H9 (cell line): Measurements from ENCODE around the gene GNA12. TPM values are rescaled to one million over a fixed set of nuclear protein-coding genes. Genes with fewer than 3 reads are reported as not detected.

Experiments used
- DNase-seq: peaks from one replicate; pipeline ENCODE4 v3.0.0-alpha.2; 2017
- H2AFZ ChIP-seq: one replicate; pipeline ENCODE4 v1.6.1; 2013; ENCODE audit warnings: mild to moderate bottlenecking, low read length, control low read depth, moderate library complexity
- H2AK5ac ChIP-seq: 2 replicates; pipeline ENCODE4 v1.6.1; 2013; ENCODE audit warnings: low read length, control low read depth, mixed read lengths; ENCODE audit not compliant: insufficient read length
- H2BK120ac ChIP-seq: one replicate; pipeline ENCODE4 v1.6.1; 2013; ENCODE audit warnings: low read depth, mild to moderate bottlenecking, low read length, control low read depth, inconsistent platforms; ENCODE audit not compliant: poor library complexity, severe bottlenecking
- H2BK12ac ChIP-seq: 2 replicates; pipeline ENCODE4 v1.6.1; 2013; ENCODE audit warnings: low read length, control low read depth, mixed read lengths, low read depth; ENCODE audit not compliant: insufficient read length
- H2BK15ac ChIP-seq: 2 replicates; pipeline ENCODE4 v1.6.1; 2013; ENCODE audit warnings: low read depth, low read length, control low read depth
- H2BK20ac ChIP-seq: one replicate; pipeline ENCODE4 v1.6.1; 2013; ENCODE audit warnings: low read depth, mild to moderate bottlenecking, low read length, control low read depth, inconsistent platforms; ENCODE audit not compliant: poor library complexity, severe bottlenecking
- H2BK5ac ChIP-seq: 2 replicates; pipeline ENCODE4 v1.6.1; 2013; ENCODE audit warnings: low read length, control low read depth, mixed read lengths; ENCODE audit not compliant: insufficient read length
- H3K14ac ChIP-seq: 2 replicates; pipeline ENCODE4 v1.6.1; 2013; ENCODE audit warnings: low read length, control low read depth; ENCODE audit not compliant: insufficient read depth
- H3K18ac ChIP-seq: 2 replicates; pipeline ENCODE4 v1.6.1; 2013; ENCODE audit warnings: low read depth, mild to moderate bottlenecking, mixed read lengths, low read length, control low read depth; ENCODE audit not compliant: insufficient read length
- H3K23ac ChIP-seq: 2 replicates; pipeline ENCODE4 v1.6.1; 2013; ENCODE audit warnings: low read length, control low read depth, mixed read lengths, low read depth; ENCODE audit not compliant: insufficient read length
- H3K23me2 ChIP-seq: 2 replicates; pipeline ENCODE4 v1.6.1; 2013; ENCODE audit warnings: low read depth, mild to moderate bottlenecking, mixed read lengths, low read length, control low read depth; ENCODE audit not compliant: insufficient read length, poor library complexity, severe bottlenecking
- H3K27ac ChIP-seq: 2 replicates; pipeline ENCODE4 v1.5.1; 2013; ENCODE audit warnings: low read length, control low read depth, mixed read lengths, low read depth; ENCODE audit not compliant: insufficient read length
- H3K27me3 ChIP-seq: 2 replicates; pipeline ENCODE4 v1.6.1; 2013; ENCODE audit warnings: low read length, control low read depth, inconsistent platforms; ENCODE audit not compliant: insufficient read depth
- H3K4ac ChIP-seq: 2 replicates; pipeline ENCODE4 v1.6.1; 2013; ENCODE audit warnings: low read depth, mild to moderate bottlenecking, control low read depth, inconsistent platforms, low read length, moderate library complexity
- H3K4me1 ChIP-seq: 2 replicates; pipeline ENCODE4 v1.6.1; 2013; ENCODE audit warnings: low read length, control low read depth, inconsistent platforms; ENCODE audit not compliant: insufficient read depth
- H3K4me2 ChIP-seq: 2 replicates; pipeline ENCODE4 v1.6.1; 2013; ENCODE audit warnings: low read length, control low read depth, mixed read lengths; ENCODE audit not compliant: insufficient read length, insufficient read depth
- H3K56ac ChIP-seq: 2 replicates; pipeline ENCODE4 v1.6.1; 2013; ENCODE audit warnings: low read depth, mild to moderate bottlenecking, mixed read lengths, low read length, control low read depth; ENCODE audit not compliant: insufficient read length
- H3K79me1 ChIP-seq: 2 replicates; pipeline ENCODE4 v1.6.1; 2013; ENCODE audit warnings: low read depth, mild to moderate bottlenecking, moderate library complexity, low read length, control low read depth, inconsistent platforms; ENCODE audit not compliant: insufficient read depth, poor library complexity, severe bottlenecking
- H3K79me2 ChIP-seq: 2 replicates; pipeline ENCODE4 v1.6.1; 2013; ENCODE audit warnings: low read length, control low read depth, inconsistent platforms; ENCODE audit not compliant: insufficient read depth
- H3K9ac ChIP-seq: 2 replicates; pipeline ENCODE4 v1.6.1; 2013; ENCODE audit warnings: low read length, control low read depth, mixed read lengths; ENCODE audit not compliant: insufficient read length; ENCODE audit errors: extremely low read depth
- H3K9me3 ChIP-seq: one replicate; pipeline ENCODE4 v1.6.1; 2013; ENCODE audit warnings: low read depth, low read length, inconsistent platforms; ENCODE audit not compliant: control insufficient read depth
- H3T11ph ChIP-seq: one replicate; pipeline ENCODE4 v1.6.1; 2013; ENCODE audit warnings: mild to moderate bottlenecking, low read length, control low read depth, inconsistent platforms
- H4K20me1 ChIP-seq: one replicate; pipeline ENCODE4 v1.6.1; 2013; ENCODE audit not compliant: control insufficient read depth, insufficient read length, insufficient read depth
- H4K5ac ChIP-seq: 2 replicates; pipeline ENCODE4 v1.6.1; 2013; ENCODE audit warnings: low read depth, mild to moderate bottlenecking, mixed read lengths, low read length, control low read depth; ENCODE audit not compliant: insufficient read length
- H4K8ac ChIP-seq: replicated peaks from 2 replicates; pipeline ENCODE4 v1.6.1; 2013; ENCODE audit warnings: low read length, control low read depth, mixed read lengths, low read depth; ENCODE audit not compliant: insufficient read length
- H4K91ac ChIP-seq: 2 replicates; pipeline ENCODE4 v1.6.1; 2013; ENCODE audit warnings: low read depth, mild to moderate bottlenecking, moderate library complexity, mixed read lengths, low read length, control low read depth; ENCODE audit not compliant: insufficient read length
- H3K27ac Mint-ChIP-seq, 3 experiments: 2 replicates in 2 of 3; 3 replicates in 1 of 3; pipeline ENCODE4 v1.8.0; 2020 to 2021; ENCODE audit warnings: mixed read lengths in 3 of 3, mild to moderate bottlenecking in 1 of 3, moderate library complexity in 1 of 3
- H3K27me3 Mint-ChIP-seq: 2 replicates; pipeline ENCODE4 v1.8.0; 2021; ENCODE audit warnings: low read depth, mild to moderate bottlenecking, moderate library complexity, mixed read lengths
- H3K36me3 Mint-ChIP-seq, 3 experiments: 2 replicates in 2 of 3; 3 replicates in 1 of 3; pipeline ENCODE4 v1.8.0; 2020 to 2021; ENCODE audit warnings: low read depth in 3 of 3, mixed read lengths in 3 of 3; ENCODE audit not compliant: insufficient read depth in 1 of 3
- H3K4me1 Mint-ChIP-seq, 2 experiments: 2 replicates each; pipeline ENCODE4 v1.8.0; 2020; ENCODE audit warnings: mixed read lengths in 2 of 2
- H3K4me3 Mint-ChIP-seq, 2 experiments: 2 replicates in 1 of 2; 3 replicates in 1 of 2; pipeline ENCODE4 v1.8.0; 2020 to 2021; ENCODE audit warnings: mild to moderate bottlenecking in 2 of 2, mixed read lengths in 2 of 2, moderate library complexity in 1 of 2
- H3K9me3 Mint-ChIP-seq, 2 experiments: 2 replicates in 1 of 2; 3 replicates in 1 of 2; pipeline ENCODE4 v1.8.0; 2020; ENCODE audit warnings: mild to moderate bottlenecking in 2 of 2, mixed read lengths in 2 of 2, moderate library complexity in 1 of 2
- CTCF ChIP-seq: fragments of 200-600 bp; sonication (generic); conservative IDR thresholded peaks from 3 replicates; pipeline ENCODE4 v1.8.0; 2021; ENCODE audit warnings: antibody characterized with exemption, mild to moderate bottlenecking
- WGBS: extraction: QIAGEN DNeasy Blood & Tissue Kit; methylation state at CpG from one replicate; pipeline ENCODE4 v1.1.7; 2013; ENCODE audit warnings: missing lambda C conversion rate, low lambda C conversion rate, mixed read lengths; ENCODE audit not compliant: insufficient read length; ENCODE audit errors: extremely low coverage; 5-methylcytosine and 5-hydroxymethylcytosine counted together
- total RNA-seq: library from RNA; stranded (reverse); gene quantifications from 2 replicates; pipeline ENCODE4 v1.2.1, GENCODE V29; 2021

The GNA12 gene
- total RNA-seq, 1 experiment from 2014 or later: 60.2 TPM

GRCh38 chr7:2843191-2843685 lies 870 bp downstream of the GNA12 start:
- Histone ChIP-seq H4K5ac (no peak overlapping the region), H3K14ac (0 out of 2 replicates have a peak overlapping the region, but pooled peaks have one; percentile 58), H2BK120ac (no peak overlapping the region), H2BK20ac (no peak overlapping the region), H2AFZ (no peak overlapping the region), H2BK5ac (no peak overlapping the region), H3K27ac (no peak overlapping the region), H3K79me2 (peaks cover 36% of the 10 kb centered on the region), H3K27me3 (no peaks in the 10 kb centered on the region), H3K18ac (peak overlapping the region; percentile 31), H3T11ph (no peak overlapping the region), H3K23ac (no peak overlapping the region), H2BK15ac (no peak overlapping the region; the same call in 1 of the 2 replicates), H3K4me1 (peaks cover 2% of the 10 kb centered on the region; the same call in 1 of the 2 replicates), H3K4ac (no peak overlapping the region; the same call in 1 of the 2 replicates), H3K4me2 (peak overlapping the region; percentile 59), H2BK12ac (no peak overlapping the region), H3K23me2 (no peaks in the 10 kb centered on the region), H4K20me1 (no peaks in the 10 kb centered on the region), H3K56ac (no peak overlapping the region), H4K91ac (no peak overlapping the region), H4K8ac (no peak overlapping the region), H2AK5ac (no peak overlapping the region), H3K9ac (peak overlapping the region; percentile 40), H3K9me3 (no peaks in the 10 kb centered on the region), H3K79me1 (peaks cover 9% of the 10 kb centered on the region)
- H3K4me1 Mint-ChIP-seq: peaks cover 23 to 27% of the 10 kb centered on the region in 2 experiments
- no peak for TF ChIP-seq CTCF
- peak overlapping the region; percentile 78 to 90 for H3K4me3 Mint-ChIP-seq
- no CpG with 5 or more reads among the region's 15 CpGs for WGBS
- peak overlapping the region in 2 of 3 experiments; percentile 18 to 92; a peak in 2 of 7 replicates for H3K27ac Mint-ChIP-seq
- no peaks in the 10 kb centered on the region for H3K27me3 Mint-ChIP-seq
- no peaks in the 10 kb centered on the region; a peak in 3 of 5 replicates for H3K9me3 Mint-ChIP-seq
- peaks cover 20 to 40% (median 39%) of the 10 kb centered on the region in 3 experiments for H3K36me3 Mint-ChIP-seq
- DNase-seq: no peak
